CD4-positive, alpha-beta T cell treated with Interleukin-17A for 4 hours (primary cell): ENCODE results near the gene KIF1C.

Experiments
- DNase-seq: peaks from one replicate; pipeline ENCODE4 v3.0.0-alpha.2; 2020; ENCODE audit warnings: mixed read lengths

KIF1C gene

DNA sequence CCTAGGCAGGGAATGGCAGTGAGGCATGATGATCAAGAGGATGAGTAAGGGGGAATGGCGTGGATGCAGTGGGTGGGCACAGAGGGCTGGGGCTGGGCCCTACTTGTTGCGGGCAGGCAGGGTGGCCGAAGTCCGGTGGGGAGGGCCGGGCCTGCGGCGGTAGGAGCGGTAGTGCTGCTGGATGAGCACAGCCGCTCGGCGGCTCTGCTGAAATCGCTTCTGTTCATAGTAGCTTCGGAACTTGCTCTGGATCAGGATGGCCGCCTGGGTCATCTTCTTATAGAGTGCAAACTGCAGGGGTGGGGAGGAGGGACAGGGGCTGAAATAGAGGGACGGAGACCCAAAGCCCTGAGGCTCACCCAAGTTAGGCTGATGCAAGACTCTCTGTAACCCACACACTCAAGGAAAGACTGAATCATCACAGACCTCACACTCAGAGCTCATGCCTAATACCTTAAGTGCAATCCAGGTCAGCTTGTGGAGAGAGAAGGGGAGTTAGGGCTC, 28.7 kb upstream of the KIF1C start:
- no peak for DNase-seq

- DNase-seq = no peak
Observed at GRCh38 chr17:4969551-4970173, 28.1 kb upstream of the KIF1C start.

- DNase-seq = no peak
Observed at GRCh38 chr17:4970273-4970672, 27.5 kb upstream of the KIF1C start.

- no peak for DNase-seq
Observed at GRCh38 chr17:4971826-4972225, 25.9 kb upstream of the KIF1C start.

GRCh38 chr17:4972322-4972721, 25.4 kb upstream of the KIF1C start:
- DNase-seq = no peak

DNA sequence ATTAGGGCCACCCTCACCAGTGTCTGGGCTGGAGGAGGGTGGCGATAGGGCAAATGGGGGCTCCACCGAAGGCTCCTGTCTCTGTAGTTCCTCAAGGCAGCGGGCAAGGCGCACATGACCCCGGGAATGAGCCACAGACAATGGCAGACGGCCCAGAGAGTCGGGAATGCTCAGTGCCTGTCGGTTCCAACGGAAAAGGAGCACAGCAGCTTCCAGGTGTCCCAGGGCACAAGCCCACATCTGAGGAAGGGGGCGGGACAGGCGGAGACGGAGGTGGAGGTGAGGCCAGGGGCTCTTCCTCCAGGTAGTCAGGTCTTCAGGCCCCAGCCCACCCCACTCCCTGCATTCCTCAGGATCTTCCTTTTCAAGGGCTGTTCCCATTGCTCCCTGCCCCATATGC, 25.0 kb upstream of the KIF1C start:
- no peak for DNase-seq

DNA sequence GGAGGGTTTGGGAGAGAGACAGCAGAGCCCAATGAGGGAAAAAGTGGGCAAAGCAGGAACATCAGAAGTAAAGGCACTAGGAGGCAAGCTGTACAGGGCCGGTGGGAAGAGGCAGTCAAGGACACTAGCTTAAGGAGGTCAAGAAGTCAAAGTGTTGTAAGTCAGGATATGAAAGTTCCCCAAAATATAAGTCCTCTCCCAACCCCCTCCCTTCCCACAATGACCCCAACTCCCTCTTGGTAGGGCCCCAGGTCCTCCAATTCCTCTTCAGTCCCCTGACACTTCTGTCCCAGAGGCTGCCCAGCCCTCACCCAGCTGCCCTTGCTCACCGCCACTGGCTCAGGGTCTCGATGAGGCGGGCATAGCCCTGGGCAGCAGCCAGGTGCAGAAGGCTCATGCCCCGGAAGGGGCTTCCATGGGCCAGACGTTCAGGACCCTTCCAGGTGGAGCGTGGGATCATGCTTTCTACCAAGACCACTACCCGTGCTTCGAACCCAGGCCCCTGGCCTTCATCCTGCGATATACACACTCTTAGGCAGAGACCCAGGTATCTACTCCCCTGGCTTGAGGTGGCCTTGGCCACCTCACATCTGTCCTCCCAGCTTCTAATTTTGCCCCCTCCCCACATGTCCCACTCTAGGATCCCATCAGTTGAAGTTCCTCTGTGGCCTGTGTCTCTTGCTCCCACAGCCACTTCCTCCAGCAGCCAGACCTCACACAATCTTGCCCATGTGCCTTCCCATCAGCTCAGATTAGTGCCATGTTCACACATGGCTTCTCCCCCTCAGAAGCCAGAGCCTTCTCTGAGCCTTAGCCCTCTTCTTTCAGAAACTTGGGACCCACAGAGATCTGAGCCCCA, 24.3 kb upstream of the KIF1C start:
- DNase-seq = no peak

GRCh38 chr17:4974115-4974670, 23.6 kb upstream of the KIF1C start:
- no peak for DNase-seq

DNA sequence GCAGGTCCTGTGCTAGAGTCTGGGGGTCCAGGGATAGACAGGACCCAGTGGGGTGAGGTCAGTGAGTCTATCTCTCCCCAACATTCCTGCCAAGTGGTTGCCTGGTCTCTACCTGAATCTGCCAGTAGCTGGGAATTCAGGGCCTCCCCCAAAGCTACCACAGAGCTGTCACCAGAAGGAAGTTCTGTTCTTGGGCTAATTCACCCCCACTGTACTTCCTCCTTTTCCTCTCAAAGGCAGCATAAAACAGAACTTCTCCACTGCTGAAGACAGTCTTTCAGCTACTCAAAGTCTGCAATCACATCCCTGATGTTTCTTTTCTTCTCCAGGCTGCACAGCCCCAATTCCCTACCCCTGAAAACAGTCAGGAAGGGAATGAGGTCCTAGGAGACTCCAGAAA, 19.0 kb upstream of the KIF1C start:
- no peak for DNase-seq

GRCh38 chr17:4980644-4981216, 17.0 kb upstream of the KIF1C start:
- peak; percentile 69 for DNase-seq

- no peak for DNase-seq
Observed at GRCh38 chr17:4982305-4982704, 15.4 kb upstream of the KIF1C start.

GRCh38 chr17:4986403-4986802, 11.3 kb upstream of the KIF1C start:
- no peak for DNase-seq

DNA sequence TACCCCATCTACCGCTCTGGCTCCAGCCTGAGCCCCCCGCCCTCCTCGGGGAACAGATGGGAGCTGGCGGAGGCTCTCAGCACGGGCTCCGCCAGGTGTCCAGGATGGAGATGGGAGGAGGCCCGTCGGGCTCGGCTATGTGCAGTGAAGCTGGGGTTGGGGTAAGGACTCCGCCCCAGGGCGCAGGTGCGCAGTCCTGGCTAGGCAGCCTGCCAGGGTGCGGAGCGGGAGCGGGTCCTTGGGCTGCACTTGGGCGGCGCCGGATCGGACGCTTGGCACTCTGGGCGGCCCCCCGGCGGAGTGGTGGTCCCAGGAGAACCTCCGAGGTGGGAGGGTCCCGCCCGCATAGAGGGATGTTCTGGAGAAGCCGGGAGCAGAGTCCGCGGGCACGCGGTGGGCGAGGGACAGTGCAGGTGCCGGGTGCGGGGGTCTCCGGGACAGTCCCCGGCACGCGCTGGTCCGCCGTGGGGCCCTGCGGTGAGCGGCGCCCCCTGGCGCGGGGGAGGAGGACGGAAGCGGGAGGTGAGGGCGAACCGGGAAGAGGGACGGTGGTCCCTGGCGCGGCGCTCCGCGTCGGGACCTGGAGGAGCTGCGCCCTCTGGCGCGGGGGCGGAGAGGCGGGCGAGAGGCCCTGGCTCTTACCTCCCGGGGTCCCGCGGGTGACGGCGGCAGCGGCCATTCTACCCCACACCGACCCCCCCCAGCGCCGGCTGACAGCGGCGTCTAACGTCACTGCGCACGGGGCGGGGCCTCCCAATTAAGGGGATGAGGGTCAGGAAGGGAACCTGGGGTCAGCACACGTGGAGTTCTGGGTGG, 10.6 kb upstream of the KIF1C start, which contains the start of gene CAMTA2:
TSS of gene CAMTA2 (minus strand) at position 725 of the 816 bp plus-strand sequence. CDS start 1,453 bp downstream, outside the sequence.
- DNase-seq = peak; percentile 92

DNA sequence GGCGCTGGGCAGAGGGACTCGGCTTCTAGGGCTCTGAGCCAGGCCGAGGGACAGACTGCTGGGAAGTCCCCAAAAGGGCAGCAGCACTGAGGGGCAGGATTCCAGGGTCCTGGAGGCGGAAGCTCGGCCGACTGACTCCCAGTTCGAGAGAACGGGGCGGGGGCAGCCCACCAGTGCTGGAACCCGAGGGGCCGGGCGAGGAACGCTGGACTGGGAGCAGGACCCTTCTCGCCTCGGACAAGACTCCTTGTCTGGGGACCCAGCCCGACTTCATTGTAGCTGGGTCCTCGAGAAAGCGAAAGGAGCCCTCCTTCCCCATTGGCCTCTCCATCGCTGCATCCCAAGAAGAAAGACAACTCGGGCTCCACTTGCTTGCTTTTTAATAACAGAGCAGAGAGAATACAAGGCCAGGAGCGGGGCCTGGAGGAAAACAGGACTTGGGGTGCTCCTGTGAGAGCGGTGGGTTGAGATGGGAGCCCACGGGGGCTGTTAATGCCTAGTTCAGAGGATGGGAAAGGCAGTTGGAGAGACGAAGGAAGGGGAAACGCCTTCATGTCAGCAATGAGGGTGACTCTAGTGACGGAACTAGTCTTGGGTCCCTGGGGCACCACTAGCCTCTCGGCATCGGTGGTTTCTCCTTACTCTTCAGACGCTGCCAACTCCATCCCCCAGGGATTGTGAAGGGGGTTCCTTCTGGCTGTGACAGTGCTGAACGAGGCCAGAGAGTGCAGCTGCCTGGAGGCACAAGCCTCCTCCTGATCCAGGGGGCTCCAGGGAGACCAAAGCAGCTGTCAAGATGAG, 9.8 kb upstream of the KIF1C start:
- DNase-seq = peak; percentile 13

DNA sequence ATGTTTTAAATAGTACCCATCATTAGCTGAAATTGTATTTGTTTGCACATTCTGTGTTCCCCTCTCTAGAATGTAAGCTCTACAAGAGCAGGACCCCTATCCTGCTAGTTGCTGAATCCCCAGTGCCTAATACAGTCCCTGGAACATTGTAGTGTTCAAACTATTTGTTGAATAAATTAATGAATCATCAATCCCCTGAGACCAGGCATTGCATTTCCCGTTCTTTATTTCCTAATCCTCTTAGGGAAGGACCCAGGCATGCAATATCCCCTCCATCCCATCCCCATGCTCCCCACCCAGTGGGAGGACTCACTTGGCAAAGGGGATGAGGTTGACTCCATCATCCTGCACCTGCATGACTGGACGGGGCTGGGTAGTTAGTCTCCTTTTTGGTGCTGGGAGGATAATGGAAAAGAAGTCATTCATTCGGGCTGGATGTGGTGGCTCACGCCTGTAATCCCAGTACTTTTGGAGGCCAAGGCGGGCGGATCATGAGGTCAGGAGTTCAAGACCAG, 3.6 kb upstream of the KIF1C start:
- DNase-seq = no peak

DNA sequence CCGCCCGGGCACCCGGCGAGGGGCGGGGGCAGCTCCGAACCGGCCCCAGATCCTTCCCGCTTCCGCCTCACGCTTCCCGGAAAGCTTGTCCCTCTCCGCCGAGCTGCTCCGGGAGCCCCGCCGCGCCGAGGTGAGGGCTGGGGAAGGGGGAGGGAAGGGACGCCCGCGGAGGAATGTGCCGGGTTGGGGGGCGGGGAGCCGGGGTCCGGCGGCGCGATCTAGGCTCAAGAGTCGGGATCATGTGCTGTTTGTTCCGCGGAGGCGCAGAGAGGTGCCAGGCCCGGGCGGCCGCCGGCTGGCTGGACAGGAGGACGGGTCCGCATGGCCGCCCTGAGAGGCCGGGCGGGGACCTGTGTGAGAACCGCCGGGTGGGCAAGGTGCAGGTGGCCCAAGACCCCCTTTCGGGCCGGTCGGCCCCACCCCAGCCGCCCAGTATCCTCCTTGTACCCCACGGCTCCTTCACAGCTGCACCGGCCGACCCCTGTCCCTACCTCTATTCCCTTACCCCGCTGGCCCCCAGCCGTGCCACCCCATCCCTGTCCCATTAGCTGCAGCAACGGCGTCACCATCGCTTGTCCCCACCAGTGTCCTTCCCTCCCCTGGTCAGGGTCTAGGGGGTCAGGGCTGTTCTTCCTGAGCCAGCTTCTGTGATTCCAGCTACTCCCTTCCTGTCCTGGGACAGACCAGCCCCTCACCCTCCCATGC, 429 bp downstream of the KIF1C start:
- DNase-seq = no peak

DNA sequence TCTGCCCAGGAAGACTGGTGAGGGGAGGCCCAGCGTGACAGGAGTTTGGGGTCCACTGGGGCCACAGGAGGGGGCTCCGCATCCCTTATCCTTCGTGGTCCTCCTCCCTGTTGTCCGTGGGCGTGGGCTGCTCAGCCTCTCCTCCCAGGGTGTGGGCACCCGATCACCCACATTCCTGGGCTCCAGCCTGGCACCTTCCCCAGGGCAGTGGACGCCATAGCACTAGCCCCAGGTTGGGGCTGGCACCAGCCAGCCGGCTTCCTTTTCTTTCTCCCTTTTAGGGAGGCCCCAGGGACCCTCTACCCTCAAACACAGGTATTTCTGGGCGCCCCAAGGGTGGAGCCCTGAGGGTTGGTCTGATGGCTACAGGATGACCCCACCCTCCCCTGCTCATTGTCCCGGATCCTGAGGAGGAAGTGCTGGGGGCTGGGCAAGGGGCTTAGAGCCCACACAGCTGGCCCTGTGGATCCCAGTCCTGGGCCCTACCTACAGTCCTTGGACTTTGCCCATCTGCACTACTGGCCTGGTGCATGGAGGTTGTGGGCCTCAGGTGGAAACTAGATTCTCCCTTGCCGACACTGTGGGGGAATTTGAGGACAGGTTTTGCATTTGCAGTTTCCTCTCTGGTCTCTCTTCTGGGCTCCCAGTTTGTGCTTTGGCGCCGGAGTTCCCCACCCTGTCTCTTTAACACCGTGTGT, 1.1 kb downstream of the KIF1C start:
- DNase-seq = no peak

DNA sequence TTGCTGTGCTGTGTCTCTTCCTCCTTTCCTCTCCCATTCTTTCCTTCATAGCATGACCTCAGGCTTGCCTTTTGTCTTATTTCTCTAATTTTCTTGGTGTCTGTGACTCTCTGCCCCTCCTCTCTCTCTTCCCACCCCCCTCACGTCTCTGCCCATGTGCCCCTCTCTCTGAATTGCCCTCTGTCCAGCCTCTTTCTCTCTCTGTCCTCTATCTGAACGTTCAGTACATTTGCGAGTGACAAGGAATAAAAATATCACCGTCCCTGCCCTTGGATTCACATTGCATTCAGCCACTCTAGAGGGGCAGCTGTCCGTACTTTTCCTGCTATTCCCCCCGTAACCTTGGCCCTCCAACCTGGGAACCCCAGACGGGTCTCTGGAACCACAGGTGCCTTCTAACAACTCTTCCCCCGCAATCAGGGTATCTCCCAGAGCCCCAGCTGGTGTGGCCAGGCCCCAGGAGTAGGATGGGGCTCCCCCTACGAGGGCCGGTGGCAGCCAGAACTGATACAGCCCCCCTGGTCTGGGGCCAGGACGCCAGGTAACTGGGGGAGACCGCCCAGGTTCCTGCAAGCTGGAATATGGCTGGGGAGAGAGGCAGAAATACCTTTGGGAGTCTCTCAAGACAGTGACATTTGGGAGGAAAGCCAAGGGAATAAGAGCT, 1.8 kb downstream of the KIF1C start:
- DNase-seq = no peak

DNA sequence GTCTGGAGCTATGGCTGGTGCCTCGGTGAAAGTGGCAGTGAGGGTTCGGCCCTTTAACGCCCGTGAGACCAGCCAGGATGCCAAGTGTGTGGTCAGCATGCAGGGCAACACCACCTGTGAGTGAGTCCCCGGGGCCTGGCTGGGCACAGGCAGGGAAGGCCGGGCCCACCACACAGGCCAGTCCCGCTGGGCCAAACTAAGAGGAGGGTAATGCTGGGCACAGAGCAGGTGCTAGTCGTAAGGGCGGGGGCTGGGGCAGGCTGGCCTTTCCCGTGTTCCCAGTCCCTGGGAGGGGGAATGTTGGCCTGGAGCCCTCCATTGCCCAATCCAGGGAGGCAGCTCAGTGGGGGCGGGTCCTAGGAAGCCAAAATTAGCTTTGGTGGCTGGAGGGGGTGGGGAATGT, 2.5 kb downstream of the KIF1C start:
- DNase-seq = no peak
